Heart right ventricle (tissue), 16 donors: ENCODE data around the gene ZNF362. TPM values are rescaled to one million over a fixed set of nuclear protein-coding genes. Genes with fewer than 3 reads are reported as not detected.

Experiments used
- ATAC-seq, 8 donors: fragments of 200-7000 bp; cut with Tn5 transposase; one replicate each; pipeline ENCODE4 v1.9.1; 2020; ENCODE audit warnings: mild to moderate bottlenecking in 8 of 8, moderate library complexity in 8 of 8, moderate number of reproducible peaks in 1 of 8
- DNase-seq, 2 donors: peaks; one replicate each; pipeline ENCODE4 v3.0.0-alpha.2; 2020
- H3K27ac ChIP-seq, 10 donors: fragments of 200-600 bp; sonication (generic) in 2 of 10; one replicate each; pipeline versions ENCODE4 v1.5.0 to v1.8.0; 2020 to 2022; ENCODE audit warnings: mild to moderate bottlenecking in 3 of 10
- H3K27me3 ChIP-seq, 7 donors: fragments of 200-600 bp; one replicate each; pipeline ENCODE4 v1.8.0; 2021 to 2022; ENCODE audit warnings: mild to moderate bottlenecking in 2 of 7
- H3K36me3 ChIP-seq, 9 donors: fragments of 200-600 bp; sonication (generic) in 1 of 9; one replicate each; pipeline versions ENCODE4 v1.5.0 to v1.8.0; 2020 to 2022; ENCODE audit warnings: mild to moderate bottlenecking in 2 of 9
- H3K4me1 ChIP-seq, 9 donors: fragments of 200-600 bp; sonication (generic) in 1 of 9; one replicate each; pipeline versions ENCODE4 v1.5.0 to v1.8.0; 2020 to 2022; ENCODE audit warnings: mild to moderate bottlenecking in 4 of 9
- H3K4me3 ChIP-seq, 10 donors: fragments of 200-600 bp; sonication (generic) in 2 of 10; one replicate each; pipeline versions ENCODE4 v1.5.0 to v1.8.0; 2020 to 2022; ENCODE audit warnings: mild to moderate bottlenecking in 7 of 10, moderate library complexity in 2 of 10
- H3K9me3 ChIP-seq, 11 donors: fragments of 200-600 bp in 10 of 11; sonication (generic) in 2 of 11; one replicate each; pipeline versions ENCODE4 v1.5.0 to v1.8.0; 2013 to 2022; ENCODE audit warnings: mild to moderate bottlenecking in 2 of 11, control low read depth in 1 of 11, moderate library complexity in 1 of 11
- WGBS, 2 donors: extraction: QIAGEN DNeasy Blood & Tissue Kit; methylation state at CpG; one replicate each; pipeline ENCODE4 v1.1.7; 2013; ENCODE audit warnings: inconsistent platforms in 1 of 2; 5-methylcytosine and 5-hydroxymethylcytosine counted together
- intact Hi-C, 10 donors: fragments of 100-400 bp; cut with DNase I; formaldehyde crosslinking; loops; one replicate each; pipeline versions ENCODE4 v1.11.1 to v1.14.2; 2022
- polyA plus RNA-seq, 2 donors: library from polyadenylated mRNA; stranded (reverse); fragments of 200-250 nt; gene quantifications; one replicate each; pipeline ENCODE4 v1.2.3, GENCODE V29; 2013
- total RNA-seq, 10 donors: library from RNA; stranded (reverse); fragmentation: NEBNext Ultra II Directional in 3 of 10; extraction: Animal tissue kit (Norgen Biotek cat#: 25700) in 3 of 10; gene quantifications; one replicate each; pipeline versions ENCODE4 v1.2.1 to v1.2.4, GENCODE V29; 2021 to 2023
- TF ChIP-seq, protein P1 (sequence below), 9 donors: fragments of 200-600 bp; sonication (generic) in 2 of 9; IDR thresholded peaks; one replicate each; pipeline versions ENCODE4 v1.5.0 to v1.8.0; 2021 to 2022; ENCODE audit warnings: antibody characterized with exemption in 9 of 9, mild to moderate bottlenecking in 5 of 9, moderate library complexity in 1 of 9
- donor health status: Arrhythmogenic right ventricular cardiomyopathy.
- donor health status: ischemic (EF 13 %, LVEDD 7.1; RV severe dilation, severe dysfunction).
- donor health status: healthy with polysubstance abuse.
- donor health status: DM: no; HTN: yes; CAD: no.
- donor health status: DM: no; HTN: no; CAD: no.
- donor health status: ischemic (EF 25% LVEDD 6.9; RV normal size, moderate dysfunction).
- donor health status: ischemic (EF 25% LVEDD 5.7; RV mildly dilated, moderate dysfunction).
- donor health status: healthy.
- donor health status: DM: yes; HTN: yes; CAD: no.
- donor health status: Ischemic cardiomyopathy.
- donor health status: ischemic (EF 35%, LVEDD 5.7; RV mildly dilated, moderate dysfunction).
- donor health status: nonischemic (EF 11% LVEDD 7.7; RV severe dilation, severe dysfunction).
- donor health status: DM: yes; HTN: yes; CAD: no.
- donor health status: PGD.
- donor health status: ischemic (EF 29% LVEDD 5.4; RV normal size, mild dysfunction).
- donor health status: nonischemic (EF 23%, LVEDD 6.1; RV moderate dilation, normal function).

Gene ZNF362
- total and polyA plus RNA-seq, 12 donors, result 9.1 to 39.2 (median 31.3) TPM

GRCh38 chr1:33292726-33293340, 36.5 kb downstream of the ZNF362 start:
- peaks cover 0 to 33% (median 15%) of the 10 kb centered on the region in 9 donors for H3K4me1 ChIP-seq
- DNase-seq (no peak), ATAC-seq (peak in 1 of 8 donors; percentile 2)
- peak overlapping the region in 3 of 10 donors; percentile 9 to 27 (median 11) for H3K27ac ChIP-seq
- no peak overlapping the region for H3K4me3 ChIP-seq
- TF ChIP-seq, protein P1, sequence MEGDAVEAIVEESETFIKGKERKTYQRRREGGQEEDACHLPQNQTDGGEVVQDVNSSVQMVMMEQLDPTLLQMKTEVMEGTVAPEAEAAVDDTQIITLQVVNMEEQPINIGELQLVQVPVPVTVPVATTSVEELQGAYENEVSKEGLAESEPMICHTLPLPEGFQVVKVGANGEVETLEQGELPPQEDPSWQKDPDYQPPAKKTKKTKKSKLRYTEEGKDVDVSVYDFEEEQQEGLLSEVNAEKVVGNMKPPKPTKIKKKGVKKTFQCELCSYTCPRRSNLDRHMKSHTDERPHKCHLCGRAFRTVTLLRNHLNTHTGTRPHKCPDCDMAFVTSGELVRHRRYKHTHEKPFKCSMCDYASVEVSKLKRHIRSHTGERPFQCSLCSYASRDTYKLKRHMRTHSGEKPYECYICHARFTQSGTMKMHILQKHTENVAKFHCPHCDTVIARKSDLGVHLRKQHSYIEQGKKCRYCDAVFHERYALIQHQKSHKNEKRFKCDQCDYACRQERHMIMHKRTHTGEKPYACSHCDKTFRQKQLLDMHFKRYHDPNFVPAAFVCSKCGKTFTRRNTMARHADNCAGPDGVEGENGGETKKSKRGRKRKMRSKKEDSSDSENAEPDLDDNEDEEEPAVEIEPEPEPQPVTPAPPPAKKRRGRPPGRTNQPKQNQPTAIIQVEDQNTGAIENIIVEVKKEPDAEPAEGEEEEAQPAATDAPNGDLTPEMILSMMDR (IDR thresholded peaks at IDR 0.05), result no peak
- intact Hi-C loops, result loop anchor here in 4 of 10 donors (5.0 to 10.0 kb wide), 4 partner anchors 68 to 322 kb away; no protein-coding TSS in a partner anchor
- no peaks in the 10 kb centered on the region for H3K27me3 ChIP-seq
- peaks cover 0 to 60% (median 14%) of the 10 kb centered on the region in 9 donors for H3K36me3 ChIP-seq
- 72 to 73% methylated on average over 13 of the region's 13 CpGs for WGBS, 2 donors
- H3K9me3 ChIP-seq, result no peaks in the 10 kb centered on the region

DNA sequence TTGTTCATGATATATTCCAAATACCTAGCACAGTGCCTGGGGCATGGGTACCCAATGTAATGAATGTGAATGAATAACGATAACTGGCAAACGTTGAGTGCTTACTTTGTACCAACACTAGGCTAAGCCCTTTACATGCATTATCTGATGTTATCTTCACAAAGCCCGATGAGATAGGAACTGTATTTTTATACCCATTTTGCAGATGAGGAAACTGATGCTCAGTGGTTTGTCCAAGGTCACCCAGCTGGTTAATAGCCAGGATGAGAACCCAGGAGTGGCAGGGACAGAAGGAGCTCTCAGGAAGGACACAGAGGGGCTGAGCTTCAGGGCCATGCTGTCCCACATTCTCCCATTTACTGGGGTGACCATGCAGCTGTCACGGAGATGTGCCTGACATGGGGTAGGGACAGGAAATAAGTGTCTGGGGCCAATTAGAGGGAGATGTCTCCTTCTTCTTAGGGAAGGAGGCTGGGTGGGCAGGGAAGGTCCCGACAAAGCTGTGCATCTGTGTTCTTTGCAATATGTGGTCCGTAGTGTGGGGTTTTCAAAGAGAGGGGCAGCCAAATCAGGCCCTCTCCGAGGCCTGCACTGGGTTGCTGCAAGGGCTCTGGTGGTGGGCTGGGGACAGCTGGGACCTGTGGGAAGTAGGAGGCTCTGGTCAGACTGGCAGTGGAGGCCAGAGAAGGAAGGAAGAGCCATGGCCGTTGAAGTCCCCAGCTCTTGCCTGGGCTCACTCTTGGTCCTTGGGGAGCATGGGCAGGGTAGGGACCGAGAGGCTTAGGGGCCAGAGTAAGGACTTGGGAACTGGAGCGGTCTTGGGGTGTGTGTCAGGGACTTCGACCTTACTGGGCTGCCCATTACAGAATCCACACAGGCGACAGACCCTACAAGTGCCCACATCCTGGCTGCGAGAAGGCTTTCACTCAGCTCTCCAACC, 38.0 kb downstream of the ZNF362 start:
- intact Hi-C loops, result loop anchor here (1.0 to 10.0 kb wide), 16 partner anchors 53 to 320 kb away; partner anchors contain the start of gene ZSCAN20 (in 1 of the 10)
- TF ChIP-seq, protein P1 (IDR thresholded peaks at IDR 0.05), result no peak
- WGBS, 2 donors, result 82 to 83% methylated on average over 13 of the region's 13 CpGs
- Histone ChIP-seq H3K27me3 (no peaks in the 10 kb centered on the region), H3K9me3 (no peaks in the 10 kb centered on the region), H3K4me3 (no peak overlapping the region), H3K36me3 (peaks cover 0 to 67% (median 20%) of the 10 kb centered on the region in 9 donors), H3K4me1 (peaks cover 0 to 30% (median 18%) of the 10 kb centered on the region in 9 donors), H3K27ac (no peak overlapping the region)
- DNase-seq, result no peak
- peak in 1 of 8 donors; percentile 11 for ATAC-seq

DNA sequence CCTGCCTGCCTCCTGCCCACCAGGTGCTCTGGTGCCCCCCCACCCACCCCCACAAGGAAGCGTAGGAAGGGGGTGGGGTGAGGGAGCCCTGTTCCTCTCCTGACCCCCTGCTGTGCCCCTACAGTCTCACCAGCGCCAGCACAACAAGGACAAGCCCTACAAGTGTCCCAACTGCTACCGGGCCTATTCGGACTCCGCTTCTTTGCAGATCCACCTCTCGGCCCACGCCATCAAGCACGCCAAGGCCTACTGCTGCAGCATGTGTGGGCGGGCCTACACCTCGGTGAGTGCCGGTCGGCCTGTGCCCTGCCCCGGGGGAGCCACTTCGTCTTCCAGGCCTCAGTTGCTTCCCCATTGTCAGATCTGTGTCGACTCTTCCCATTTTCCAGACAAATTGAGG, 38.7 kb downstream of the ZNF362 start:
- Histone ChIP-seq H3K9me3 (no peaks in the 10 kb centered on the region), H3K4me3 (no peak overlapping the region), H3K4me1 (peaks cover 0 to 24% (median 14%) of the 10 kb centered on the region in 9 donors), H3K27me3 (no peaks in the 10 kb centered on the region), H3K36me3 (peaks cover 0 to 74% (median 27%) of the 10 kb centered on the region in 9 donors), H3K27ac (peak overlapping the region in 3 of 10 donors; percentile 7 to 24 (median 13))
- DNase-seq (no peak), ATAC-seq (peak in 4 of 8 donors; percentile 2 to 25 (median 18))
- intact Hi-C loops, result loop anchor here (1.0 to 10.0 kb wide), 16 partner anchors 52 to 320 kb away; partner anchors contain the start of gene ZSCAN20 (in 1 of the 10)
- 83 to 86% methylated on average over 15 of the region's 15 CpGs for WGBS, 2 donors
- TF ChIP-seq, protein P1 (IDR thresholded peaks at IDR 0.05), result no peak
